Memory B cell (primary cell): ENCODE measurements around the gene TMEM45A.

Experiments
- ATAC-seq: fragments of 150-1000 bp; cut with Tn5 transposase; 2 replicates; pipeline ENCODE4 v1.10.0; 2021; ENCODE audit warnings: low read depth, mild to moderate bottlenecking, moderate library complexity
- DNase-seq, 2 donors: peaks; one replicate each; pipeline ENCODE4 v3.0.0; 2022; ENCODE audit warnings: low spot score in 2 of 2
- H3K27ac Mint-ChIP-seq: one replicate; pipeline ENCODE4 v1.8.0; 2022; ENCODE audit warnings: mild to moderate bottlenecking, moderate library complexity, mixed read lengths
- H3K27me3 Mint-ChIP-seq: one replicate; pipeline ENCODE4 v1.8.0; 2022; ENCODE audit warnings: mixed read lengths
- H3K36me3 Mint-ChIP-seq: one replicate; pipeline ENCODE4 v1.8.0; 2022; ENCODE audit warnings: mild to moderate bottlenecking, mixed read lengths
- H3K4me1 Mint-ChIP-seq: one replicate; pipeline ENCODE4 v1.8.0; 2022; ENCODE audit warnings: mixed read lengths
- H3K4me3 Mint-ChIP-seq: one replicate; pipeline ENCODE4 v1.8.0; 2022; ENCODE audit warnings: mild to moderate bottlenecking, moderate library complexity, mixed read lengths
- H3K9me3 Mint-ChIP-seq: one replicate; pipeline ENCODE4 v1.8.0; 2022; ENCODE audit warnings: mixed read lengths

The TMEM45A gene

GRCh38 chr3:100611221-100611620 is 118.8 kb downstream of the TMEM45A start:
- Mint-ChIP-seq H3K27ac (no peak overlapping the region), H3K36me3 (no peaks in the 10 kb centered on the region), H3K4me3 (no peak overlapping the region), H3K9me3 (no peaks in the 10 kb centered on the region), H3K27me3 (peaks cover 8% of the 10 kb centered on the region), H3K4me1 (peaks cover 12% of the 10 kb centered on the region)
- DNase-seq (no peak), ATAC-seq (no peak)

DNA sequence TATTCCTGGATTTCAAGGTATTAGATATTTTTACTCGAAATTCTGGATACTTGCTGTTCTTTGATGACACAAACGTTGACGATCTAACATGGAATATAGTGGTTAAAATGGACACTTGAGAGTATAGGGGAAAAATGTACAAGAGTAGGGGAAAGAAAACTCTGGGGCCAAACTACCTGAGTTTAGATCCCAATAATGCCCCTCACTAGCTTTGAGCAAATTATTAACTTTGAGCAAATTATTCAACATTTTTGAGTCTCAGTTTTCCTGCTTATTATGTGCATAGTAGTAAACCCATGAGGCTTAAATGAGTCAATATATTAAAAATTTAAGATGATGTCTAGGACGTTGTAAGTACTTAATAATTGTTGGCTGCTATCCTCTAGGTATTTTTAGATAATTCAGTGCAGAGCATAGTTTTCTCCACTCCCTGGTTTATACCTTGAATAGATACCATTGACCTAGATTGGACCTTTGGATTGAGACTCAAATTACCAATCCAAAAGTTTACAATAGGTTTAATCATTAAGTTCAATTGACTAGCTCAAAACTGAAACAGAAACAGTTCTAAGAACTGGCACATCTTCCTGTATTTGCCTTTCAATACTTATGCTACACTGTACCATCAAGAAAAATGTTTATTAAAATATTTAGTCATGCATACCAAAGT is 121.4 kb downstream of the TMEM45A start:
- H3K4me1 Mint-ChIP-seq: peaks cover 4% of the 10 kb centered on the region
- no peak overlapping the region for H3K27ac Mint-ChIP-seq
- peaks cover 10% of the 10 kb centered on the region for H3K27me3 Mint-ChIP-seq
- H3K36me3 Mint-ChIP-seq: no peaks in the 10 kb centered on the region
- DNase-seq: no peak
- no peak for ATAC-seq
- no peaks in the 10 kb centered on the region for H3K9me3 Mint-ChIP-seq
- H3K4me3 Mint-ChIP-seq: no peak overlapping the region

GRCh38 chr3:100614941-100615340 is 122.5 kb downstream of the TMEM45A start:
- no peak for DNase-seq
- H3K4me1 Mint-ChIP-seq: no peaks in the 10 kb centered on the region
- no peak overlapping the region for H3K4me3 Mint-ChIP-seq
- no peaks in the 10 kb centered on the region for H3K36me3 Mint-ChIP-seq
- H3K9me3 Mint-ChIP-seq: no peaks in the 10 kb centered on the region
- no peak overlapping the region for H3K27ac Mint-ChIP-seq
- H3K27me3 Mint-ChIP-seq: peaks cover 10% of the 10 kb centered on the region
- ATAC-seq: no peak

DNA sequence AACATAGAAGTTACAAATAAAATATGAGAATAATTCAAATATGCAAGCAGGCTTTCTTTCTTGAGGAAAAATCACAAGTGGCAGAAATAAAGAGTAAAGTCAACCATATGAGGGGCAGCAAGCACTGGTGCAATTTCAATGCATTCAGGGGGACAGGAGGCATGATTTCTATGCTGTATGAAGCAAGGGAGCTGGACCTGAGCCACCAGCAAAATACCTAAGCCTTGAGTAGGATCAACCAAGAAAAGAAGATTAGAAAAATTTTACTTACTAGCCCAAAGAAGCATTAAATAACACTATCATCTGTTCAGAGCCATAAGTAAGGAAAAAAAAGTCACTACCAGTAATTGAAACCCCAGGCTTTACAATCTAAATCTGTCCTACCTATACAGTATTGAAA is 123.3 kb downstream of the TMEM45A start:
- no peak for ATAC-seq

DNA sequence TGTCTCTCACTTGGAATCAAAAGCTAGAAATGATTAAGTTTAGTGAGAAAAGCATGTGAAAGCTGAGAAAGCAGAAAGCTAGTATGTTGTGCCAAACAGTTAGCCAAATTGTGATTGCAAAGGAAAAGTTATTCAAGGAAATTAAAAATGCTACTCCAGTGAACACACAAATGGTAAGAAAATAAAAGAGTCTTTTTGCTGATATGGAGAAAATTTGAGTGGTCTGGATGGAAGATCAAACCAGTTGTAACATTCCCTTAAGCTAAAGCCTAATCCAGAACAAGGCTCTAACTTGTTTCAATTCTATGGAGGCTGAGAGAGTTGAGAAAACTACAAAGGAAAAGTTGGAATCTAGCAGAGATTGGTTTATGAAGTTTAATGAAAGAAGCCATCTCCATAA is 128.8 kb downstream of the TMEM45A start:
- DNase-seq (no peak), ATAC-seq (no peak)
- no peaks in the 10 kb centered on the region for H3K36me3 Mint-ChIP-seq
- H3K4me1 Mint-ChIP-seq: no peaks in the 10 kb centered on the region
- peaks cover 4% of the 10 kb centered on the region for H3K27me3 Mint-ChIP-seq
- H3K4me3 Mint-ChIP-seq: no peak overlapping the region
- H3K9me3 Mint-ChIP-seq: peaks cover 6% of the 10 kb centered on the region
- no peak overlapping the region for H3K27ac Mint-ChIP-seq

More for the DNA sequence above, 123.3 kb downstream of the TMEM45A start:
- no peaks in the 10 kb centered on the region for H3K9me3 Mint-ChIP-seq
- no peaks in the 10 kb centered on the region for H3K4me1 Mint-ChIP-seq
- no peaks in the 10 kb centered on the region for H3K36me3 Mint-ChIP-seq
- no peak overlapping the region for H3K4me3 Mint-ChIP-seq
- H3K27ac Mint-ChIP-seq: no peak overlapping the region
- H3K27me3 Mint-ChIP-seq: peaks cover 7% of the 10 kb centered on the region
- DNase-seq: no peak
